ENCODE data around the gene ZNF443.
"Not testable (repeated sequence)": the region's sequence is repeated elsewhere in the genome, so short reads cannot be mapped to it uniquely, and the experiment has no call there.

Gene ZNF443

DNA sequence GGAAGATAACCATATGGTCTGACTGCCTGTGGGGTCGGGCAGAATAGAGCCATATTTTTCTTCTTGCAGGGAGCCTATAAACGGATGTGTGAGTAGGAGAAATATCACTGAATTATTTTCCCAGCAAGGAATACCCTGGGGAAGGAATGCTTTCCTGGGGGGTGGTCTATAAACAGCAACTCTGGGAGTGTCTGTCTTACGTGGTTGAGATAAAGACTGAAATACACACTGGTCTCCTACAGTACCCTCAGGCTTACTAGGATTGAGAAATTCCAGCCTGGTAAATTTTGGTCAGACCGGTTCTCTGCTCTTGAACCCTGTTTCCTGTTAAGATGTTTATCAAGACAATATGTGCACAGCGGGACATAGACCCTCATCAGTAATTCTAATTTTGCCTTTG lies 23.5 kb downstream of the ZNF443 start:
- DNase-seq (ENCODE audit: low read depth), result not testable (repeated sequence)

DNA sequence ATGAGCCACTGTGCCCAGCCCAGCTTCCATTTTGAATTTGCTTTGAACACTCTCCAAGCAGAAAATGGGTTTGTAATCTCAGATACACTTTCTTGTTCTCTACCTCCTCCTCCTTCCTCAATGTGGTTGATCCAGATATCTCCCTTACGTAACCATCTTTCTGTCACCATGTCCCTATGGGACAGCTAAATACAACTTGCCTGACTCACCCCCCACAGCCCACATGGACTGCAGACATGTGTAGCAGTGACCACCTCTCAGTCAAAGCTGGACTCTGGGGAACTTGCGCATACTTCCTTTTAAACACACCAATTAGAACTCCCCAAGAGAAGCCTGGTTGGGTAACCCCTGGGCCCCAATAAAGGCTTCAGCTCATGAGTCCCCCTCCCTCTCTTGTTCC lies 28.9 kb downstream of the ZNF443 start:
- DNase-seq (ENCODE audit: low read depth), result no peak

DNA sequence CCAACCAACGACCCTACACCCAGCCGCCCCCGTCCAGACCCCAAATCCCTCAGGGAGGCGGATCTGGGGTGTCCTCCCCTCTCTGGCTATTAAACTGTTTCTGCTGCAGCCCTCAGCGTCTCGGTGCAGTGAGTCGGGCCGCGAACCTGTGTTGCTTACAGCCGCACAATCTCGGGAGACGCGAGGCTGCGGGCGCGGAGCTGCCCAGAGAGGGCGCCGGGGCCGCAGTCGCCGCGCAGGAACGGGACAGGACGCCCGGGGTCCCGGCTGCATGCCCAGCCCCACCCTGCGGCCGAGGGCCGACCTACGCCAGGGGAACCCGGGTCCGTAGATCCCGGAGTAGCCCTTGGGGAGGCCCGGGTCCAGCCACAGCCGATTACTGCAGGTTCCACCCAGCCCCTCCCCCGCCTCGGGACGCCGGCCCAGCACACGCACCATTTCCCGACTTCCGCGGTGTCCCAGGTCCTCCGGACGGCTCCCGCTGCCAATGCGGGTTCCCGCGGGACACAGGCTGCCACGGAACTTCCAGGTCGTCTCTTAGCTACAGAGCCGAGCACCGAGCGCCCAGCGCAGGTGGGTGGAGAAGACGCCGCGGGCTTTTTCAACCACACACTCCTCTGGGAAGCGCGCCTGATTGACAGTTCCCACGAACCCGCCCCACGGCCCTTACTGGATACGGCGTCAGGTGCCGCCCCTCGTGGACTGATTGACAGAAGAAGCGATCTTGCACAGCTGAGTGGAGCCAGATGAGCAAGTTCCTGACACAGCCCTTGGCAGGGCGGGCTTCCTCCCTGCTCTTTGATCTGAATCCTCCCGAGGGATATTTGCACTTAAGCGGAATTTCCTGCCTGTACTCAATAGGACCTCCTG lies 40.0 kb downstream of the ZNF443 start, which contains the start of gene ZNF799:
ZNF799 (minus strand) TSS at position 639 of the 870 bp plus-strand sequence; CDS start at position 438, 201 bp downstream.
- peak; percentile 66 for DNase-seq (ENCODE audit: low read depth)

GRCh38 chr19:12399901-12400632 lies 40.8 kb downstream of the ZNF443 start:
- DNase-seq (ENCODE audit: low read depth), result peak; percentile 3

- not testable (repeated sequence) for DNase-seq (ENCODE audit: low read depth)
Observed at GRCh38 chr19:12391148-12391547, 49.7 kb downstream of the ZNF443 start.

- DNase-seq (ENCODE audit: low read depth), result not testable (repeated sequence)
Observed at GRCh38 chr19:12386365-12386764, 54.5 kb downstream of the ZNF443 start.

- no peak for DNase-seq (ENCODE audit: low read depth)
Observed at GRCh38 chr19:12380444-12380737, 60.4 kb downstream of the ZNF443 start.

- DNase-seq (ENCODE audit: low read depth), result no peak
Observed at GRCh38 chr19:12379732-12380443, 60.9 kb downstream of the ZNF443 start.

All from activated gamma-delta T cell treated with anti-CD3 and anti-CD28 coated beads, Interleukin-2, amount 50 U/mL, for 16 hours (primary cell).